Measurements from ENCODE around the gene CHCHD4. TPM values are rescaled to one million over a fixed set of nuclear protein-coding genes. Genes with fewer than 3 reads are reported as not detected.

Gene CHCHD4
- total and polyA plus RNA-seq, 2 of the 13 experiments (the other 11 are each of a cell fraction or from before 2014, with no cell fraction given) = 15.8 to 24.1 TPM

DNA sequence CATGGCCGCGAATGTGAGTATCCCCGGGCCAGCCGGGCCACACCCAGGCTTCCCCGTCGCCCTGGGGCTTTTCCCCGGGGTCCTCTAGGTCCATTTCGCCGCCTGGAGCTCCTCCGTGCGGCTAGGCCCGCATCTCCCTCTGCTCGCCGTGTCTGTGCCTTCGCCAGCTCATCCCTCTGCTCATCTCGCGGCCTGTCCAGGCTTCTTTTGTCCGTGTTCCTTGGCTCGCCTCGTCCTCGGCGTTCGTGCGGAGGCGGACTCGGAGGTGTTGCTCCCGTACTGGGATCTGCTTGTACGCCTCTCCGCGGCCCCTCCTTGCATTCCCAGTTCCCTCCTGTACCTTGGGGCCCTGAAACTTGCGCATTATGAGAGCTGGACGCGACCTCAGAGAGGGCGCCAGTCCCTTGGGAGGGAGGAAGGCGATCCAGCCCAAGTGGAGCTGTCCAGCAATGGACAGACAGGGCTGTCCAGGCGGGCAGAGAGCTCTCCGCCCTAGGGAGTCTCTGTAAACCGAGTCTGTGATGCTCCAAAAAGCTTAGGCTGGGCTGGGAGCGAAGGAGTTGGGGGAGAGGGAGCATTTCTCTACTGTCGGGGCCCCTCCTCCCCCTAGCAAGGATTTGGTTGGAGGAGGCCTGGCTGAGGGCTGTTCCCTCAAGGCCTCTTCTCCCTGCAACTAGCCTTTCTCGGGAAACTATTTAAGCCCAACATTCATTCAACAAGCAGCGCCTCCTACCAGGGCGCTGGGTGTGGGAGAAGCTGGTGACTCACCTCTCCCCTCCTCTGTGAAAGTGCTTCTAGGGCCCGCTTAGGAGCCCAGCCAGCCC, 735 bp upstream of the CHCHD4 start (continued):
- no peak; the same call in 1 of the 2 replicates for TF ChIP-seq DMAP1 (CRISPR knock-in tag; IDR thresholded peaks at IDR 0.05)
- no peak for TF ChIP-seq TERF1 (CRISPR knock-in tag; IDR thresholded peaks at IDR 0.05)
- 0 out of 2 replicates have a peak, but pooled peaks have one; percentile 29 for TF ChIP-seq TOPORS (CRISPR knock-in tag; IDR thresholded peaks at IDR 0.05)
- TF ChIP-seq CBFB (CRISPR knock-in tag; IDR thresholded peaks at IDR 0.05) = no peak
- TF ChIP-seq NFYB (CRISPR knock-in tag; IDR thresholded peaks at IDR 0.05) = no peak
- no peak for TF ChIP-seq TBP (CRISPR knock-in tag; IDR thresholded peaks at IDR 0.05)
- peak; percentile 33; the same call in 1 of the 2 replicates for TF ChIP-seq SATB2 (CRISPR knock-in tag; IDR thresholded peaks at IDR 0.05)
- TF ChIP-seq NAIF1 (CRISPR knock-in tag; IDR thresholded peaks at IDR 0.05; ENCODE audit: borderline replicate concordance) = no peak; the same call in 1 of the 2 replicates
- TF ChIP-seq, protein P1, sequence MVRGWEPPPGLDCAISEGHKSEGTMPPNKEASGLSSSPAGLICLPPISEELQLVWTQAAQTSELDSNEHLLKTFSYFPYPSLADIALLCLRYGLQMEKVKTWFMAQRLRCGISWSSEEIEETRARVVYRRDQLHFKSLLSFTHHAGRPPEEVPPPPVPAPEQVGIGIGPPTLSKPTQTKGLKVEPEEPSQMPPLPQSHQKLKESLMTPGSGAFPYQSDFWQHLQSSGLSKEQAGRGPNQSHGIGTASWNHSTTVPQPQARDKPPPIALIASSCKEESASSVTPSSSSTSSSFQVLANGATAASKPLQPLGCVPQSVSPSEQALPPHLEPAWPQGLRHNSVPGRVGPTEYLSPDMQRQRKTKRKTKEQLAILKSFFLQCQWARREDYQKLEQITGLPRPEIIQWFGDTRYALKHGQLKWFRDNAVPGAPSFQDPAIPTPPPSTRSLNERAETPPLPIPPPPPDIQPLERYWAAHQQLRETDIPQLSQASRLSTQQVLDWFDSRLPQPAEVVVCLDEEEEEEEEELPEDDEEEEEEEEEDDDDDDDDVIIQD (CRISPR knock-in tag; IDR thresholded peaks at IDR 0.05; ENCODE audit: low read depth) = no peak
- TF ChIP-seq ZNF256 (CRISPR knock-in tag; conservative IDR thresholded peaks at IDR 0.05) = no peak
- TF ChIP-seq, protein P2, sequence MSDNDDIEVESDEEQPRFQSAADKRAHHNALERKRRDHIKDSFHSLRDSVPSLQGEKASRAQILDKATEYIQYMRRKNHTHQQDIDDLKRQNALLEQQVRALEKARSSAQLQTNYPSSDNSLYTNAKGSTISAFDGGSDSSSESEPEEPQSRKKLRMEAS (IDR thresholded peaks at IDR 0.05) = no peak; the same call in 1 of the 2 replicates
- peak; percentile 75; the same call in 1 of the 2 replicates for TF ChIP-seq ZNF510 (CRISPR knock-in tag; IDR thresholded peaks at IDR 0.05; ENCODE audit: low read depth)
- TF ChIP-seq PHF8 (CRISPR knock-in tag; IDR thresholded peaks at IDR 0.05) = peak; percentile 5; the same call in 1 of the 2 replicates
- TF ChIP-seq HNRNPLL (IDR thresholded peaks at IDR 0.05; ENCODE audit: low read depth, low read length, poor library complexity, severe bottlenecking) = no peak
- TF ChIP-seq, protein P3, sequence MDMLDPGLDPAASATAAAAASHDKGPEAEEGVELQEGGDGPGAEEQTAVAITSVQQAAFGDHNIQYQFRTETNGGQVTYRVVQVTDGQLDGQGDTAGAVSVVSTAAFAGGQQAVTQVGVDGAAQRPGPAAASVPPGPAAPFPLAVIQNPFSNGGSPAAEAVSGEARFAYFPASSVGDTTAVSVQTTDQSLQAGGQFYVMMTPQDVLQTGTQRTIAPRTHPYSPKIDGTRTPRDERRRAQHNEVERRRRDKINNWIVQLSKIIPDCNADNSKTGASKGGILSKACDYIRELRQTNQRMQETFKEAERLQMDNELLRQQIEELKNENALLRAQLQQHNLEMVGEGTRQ (IDR thresholded peaks at IDR 0.05; ENCODE audit: low read depth, low read length) = no peak
- TF ChIP-seq, protein P3 (CRISPR knock-in tag; IDR thresholded peaks at IDR 0.05; ENCODE audit: borderline replicate concordance) = no peak
- 0 out of 2 replicates have a peak, but pooled peaks have one; percentile 15 for TF ChIP-seq PRDM15 (CRISPR knock-in tag; IDR thresholded peaks at IDR 0.05)
- peak; percentile 90; the same call in 1 of the 2 replicates for TF ChIP-seq LBX2 (CRISPR knock-in tag; IDR thresholded peaks at IDR 0.05; ENCODE audit: borderline replicate concordance)
- TF ChIP-seq ZNF552 (CRISPR knock-in tag; IDR thresholded peaks at IDR 0.05; ENCODE audit: borderline replicate concordance) = no peak
- no peak for TF ChIP-seq THYN1 (CRISPR knock-in tag; IDR thresholded peaks at IDR 0.05; ENCODE audit: borderline replicate concordance, low read depth)
